GM19324 (cell line): ENCODE measurements around the gene ELF5.

ENCODE experiments used
- ATAC-seq: cut with Tn5 transposase; IDR thresholded peaks from one replicate; pipeline ENCODE4 v1.9.1; 2021; ENCODE audit warnings: mild to moderate bottlenecking, moderate library complexity; ENCODE audit not compliant: unreplicated experiment, low FRiP score

ELF5 gene

GRCh38 chr11:34458525-34458924, 55.1 kb downstream of the ELF5 start:
- ATAC-seq = no peak

GRCh38 chr11:34457607-34458006, 56.0 kb downstream of the ELF5 start:
- no peak for ATAC-seq

GRCh38 chr11:34454308-34455032, 59.1 kb downstream of the ELF5 start:
- no peak for ATAC-seq

GRCh38 chr11:34451053-34451452, 62.5 kb downstream of the ELF5 start:
- ATAC-seq = no peak

- no peak for ATAC-seq
Observed at GRCh38 chr11:34449013-34449412, 64.6 kb downstream of the ELF5 start.

- ATAC-seq = no peak
Observed at GRCh38 chr11:34448223-34448994, 65.2 kb downstream of the ELF5 start.

- no peak for ATAC-seq
Observed at GRCh38 chr11:34447044-34447443, 66.5 kb downstream of the ELF5 start.

- ATAC-seq = no peak
Observed at GRCh38 chr11:34446386-34446785, 67.2 kb downstream of the ELF5 start.

- ATAC-seq = no peak
Observed at GRCh38 chr11:34445956-34446355, 67.6 kb downstream of the ELF5 start.

- ATAC-seq = no peak
Observed at GRCh38 chr11:34444428-34444827, 69.2 kb downstream of the ELF5 start.

GRCh38 chr11:34443136-34443535, 70.5 kb downstream of the ELF5 start:
- no peak for ATAC-seq

GRCh38 chr11:34441814-34442213, 71.8 kb downstream of the ELF5 start:
- ATAC-seq = no peak

- no peak for ATAC-seq
Observed at GRCh38 chr11:34439610-34440198, 73.9 kb downstream of the ELF5 start.

- peak; percentile 97 for ATAC-seq
Observed at GRCh38 chr11:34438529-34439507, 74.8 kb downstream of the ELF5 start, which contains the start of gene CAT. Gene CAT (plus strand): TSS chr11:34438934. CDS start chr11:34439014, 80 bp downstream.

- ATAC-seq = no peak
Observed at GRCh38 chr11:34437224-34438125, 76.1 kb downstream of the ELF5 start.

GRCh38 chr11:34433899-34434298, 79.7 kb downstream of the ELF5 start:
- ATAC-seq = no peak

- no peak for ATAC-seq
Observed at GRCh38 chr11:34432822-34433221, 80.8 kb downstream of the ELF5 start.

GRCh38 chr11:34431979-34432378, 81.6 kb downstream of the ELF5 start:
- ATAC-seq = no peak
